CMK (cell line): ENCODE results near the gene CD74.
"Not testable (repeated sequence)": the region's sequence is repeated elsewhere in the genome, so short reads cannot be mapped to it uniquely, and the experiment has no call there.

Source experiments
- DNase-seq: peaks from one replicate; pipeline ENCODE4 v3.0.0-alpha.2; 2010; ENCODE audit warnings: low read depth

CD74 gene

DNA sequence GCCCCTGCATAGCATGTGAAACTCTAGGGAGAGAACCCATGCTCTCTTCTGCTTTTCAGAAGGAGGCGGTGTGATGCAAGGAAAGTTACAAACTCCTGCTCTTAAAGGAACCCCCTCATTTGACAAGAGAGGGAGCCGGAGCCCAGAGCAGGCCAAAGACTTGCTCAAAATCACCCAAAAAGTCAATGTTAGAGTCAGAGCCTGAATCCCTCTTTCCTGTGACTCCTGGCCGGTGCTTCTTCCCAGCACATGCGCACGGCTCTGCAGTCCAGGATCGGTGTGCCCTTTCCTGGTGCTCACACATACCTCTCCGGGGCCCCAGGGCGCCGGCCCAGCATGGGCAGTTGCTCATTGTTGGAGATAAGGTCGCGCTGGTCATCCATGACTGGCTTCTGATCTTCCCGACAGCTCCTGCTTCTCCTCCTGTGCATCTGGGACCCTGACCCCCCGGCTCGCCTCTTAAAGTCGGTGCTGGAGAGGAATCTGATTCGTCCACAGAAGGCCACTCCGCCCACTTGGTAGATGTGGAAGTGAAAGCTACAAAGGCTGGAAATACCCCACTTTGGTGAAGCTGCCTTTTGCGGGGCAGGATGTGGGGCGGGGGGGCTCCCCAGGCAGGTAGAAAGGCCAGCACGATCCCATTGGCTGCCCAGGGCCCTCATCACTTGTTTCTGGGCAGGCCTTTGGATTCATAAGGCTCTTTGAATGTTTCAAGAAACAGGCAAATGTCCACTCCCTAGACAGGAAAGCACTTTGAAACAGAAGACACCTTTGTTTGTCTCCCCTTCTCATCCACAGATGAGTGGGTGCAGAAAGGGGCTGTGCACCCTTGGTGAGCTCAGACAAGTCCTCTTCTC lies at the start of gene CD74:
CD74 (minus strand) TSS at position 592 of the 857 bp plus-strand sequence; CDS start at position 431, 161 bp downstream.
- no peak for DNase-seq

DNA sequence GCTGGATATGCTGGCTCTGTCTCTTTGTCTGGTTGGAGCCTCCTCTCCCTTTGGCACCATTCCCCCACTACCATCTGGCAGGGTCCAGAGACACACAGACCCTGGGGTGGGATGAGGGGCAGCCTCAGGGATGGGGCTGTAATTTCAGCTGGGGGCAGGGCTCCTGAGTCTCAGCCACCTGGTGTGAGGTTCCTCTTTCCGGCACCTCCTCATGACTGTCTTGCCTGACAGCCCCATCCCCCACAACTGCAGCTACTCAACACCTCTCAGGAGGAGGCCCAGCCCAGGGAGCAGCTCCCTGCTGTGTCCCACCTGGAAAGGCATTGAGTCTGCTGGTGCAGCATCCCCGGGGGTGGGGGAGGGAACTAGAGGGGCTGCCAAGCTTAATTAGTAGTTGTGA lies 48.5 kb upstream of the CD74 start:
- no peak for DNase-seq

DNA sequence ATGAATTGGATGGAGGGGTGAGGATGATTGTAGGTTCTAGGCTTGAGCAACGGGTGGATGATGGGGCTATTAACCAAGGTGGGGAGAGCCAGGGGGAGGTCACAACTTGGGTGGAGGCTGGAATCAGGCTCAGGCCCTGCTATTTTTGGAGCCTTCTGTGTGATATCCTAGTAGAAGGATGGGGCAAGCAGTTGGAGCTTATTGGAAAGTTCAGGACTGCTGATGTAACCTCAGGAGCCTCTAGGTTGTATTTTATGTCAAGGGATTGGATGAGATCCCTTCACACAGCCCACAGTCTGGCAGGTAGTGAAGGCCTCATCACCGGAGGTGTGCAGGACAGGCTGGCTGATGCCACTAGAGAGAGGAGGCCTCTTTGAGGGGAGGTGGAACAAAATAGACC lies 48.1 kb upstream of the CD74 start:
- no peak for DNase-seq

DNA sequence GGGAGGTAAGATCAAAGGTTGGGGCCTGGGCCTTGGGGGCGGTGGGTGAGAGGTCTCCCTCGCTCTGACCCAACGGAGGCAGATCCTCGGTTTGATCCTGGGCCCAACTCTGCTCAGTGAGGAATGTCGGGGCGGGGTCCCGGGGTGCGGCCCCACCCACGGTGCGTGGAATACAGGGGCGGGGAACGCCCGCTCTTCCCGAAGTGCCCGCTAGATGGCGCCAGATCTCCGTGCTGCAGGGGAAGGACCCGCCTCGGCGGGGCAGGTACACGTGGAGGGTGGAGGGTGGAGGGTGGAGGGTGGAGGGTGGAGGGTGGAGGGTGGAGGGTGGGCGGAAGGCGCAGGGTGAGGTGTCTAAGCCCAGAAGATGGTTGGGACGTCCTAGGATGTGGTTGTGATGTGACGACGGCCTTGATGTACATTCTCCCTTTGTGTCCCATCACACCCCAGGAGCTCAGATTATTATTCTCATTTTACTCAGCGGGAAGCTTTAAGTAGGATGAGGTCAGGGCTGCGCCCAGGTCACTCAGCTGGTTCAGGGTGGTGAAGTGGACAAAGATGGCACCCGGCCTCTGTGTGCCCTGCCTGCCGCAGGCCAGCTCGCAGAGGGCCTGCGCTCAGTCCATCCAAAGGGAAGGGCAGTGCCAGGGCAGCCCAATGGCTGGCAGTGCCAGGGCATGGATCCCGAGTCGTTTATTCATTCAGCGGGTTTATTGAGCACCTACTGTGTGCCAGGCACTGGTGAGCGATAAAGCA lies 46.3 kb upstream of the CD74 start:
- DNase-seq, result no peak

DNA sequence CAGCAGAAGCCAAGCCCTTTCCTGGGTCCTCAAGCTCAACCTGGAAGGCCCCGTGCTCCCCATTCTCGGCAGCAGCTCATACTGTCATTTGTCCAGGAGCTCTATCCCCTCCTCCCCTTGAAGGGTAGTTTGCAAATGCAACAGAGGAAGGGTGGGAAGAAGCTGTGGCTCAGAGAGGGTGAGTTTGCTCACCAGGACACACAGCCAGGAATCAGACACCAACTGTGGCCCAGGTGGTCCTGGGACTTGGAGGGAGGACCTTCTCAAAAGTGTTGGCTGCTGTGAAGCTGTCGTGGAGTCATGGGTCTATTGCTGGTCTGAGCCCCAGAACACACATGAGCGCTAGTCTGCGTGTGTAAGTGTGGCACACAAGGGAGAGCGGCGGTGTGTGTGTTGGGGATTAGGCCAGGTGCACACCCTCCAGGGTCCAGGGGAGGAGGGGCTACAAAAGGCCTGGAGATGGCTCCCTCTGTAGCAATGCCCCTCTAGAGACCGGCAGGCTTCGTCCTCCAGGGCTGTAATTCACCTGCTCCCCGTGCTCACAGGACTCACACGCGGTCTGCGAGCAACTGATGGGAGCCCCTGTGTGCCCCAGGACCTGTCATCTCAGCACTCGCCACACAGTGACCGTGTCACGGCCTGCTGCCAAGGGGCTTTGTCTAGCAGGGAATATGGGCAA lies 45.0 kb upstream of the CD74 start:
- no peak for DNase-seq

DNA sequence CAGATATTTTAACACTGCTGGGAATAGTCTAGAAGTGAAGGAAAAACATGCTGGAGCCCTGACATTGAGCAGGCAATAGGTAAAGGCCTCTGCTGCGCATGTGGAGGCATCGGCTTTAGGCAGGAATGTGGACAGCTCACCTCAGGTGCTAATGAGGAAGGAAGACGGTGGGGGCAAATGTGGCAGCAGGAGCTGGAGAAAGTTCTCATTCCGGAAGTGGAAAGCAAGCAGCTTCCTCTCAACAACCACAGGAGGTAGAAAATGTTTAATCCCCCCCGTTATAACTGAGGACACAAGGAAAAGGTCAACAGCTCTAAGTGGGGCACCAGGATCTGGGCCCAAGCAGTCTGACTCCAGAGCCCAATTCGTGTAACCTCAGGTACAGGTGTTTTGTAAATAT lies 44.4 kb upstream of the CD74 start:
- DNase-seq, result no peak

DNA sequence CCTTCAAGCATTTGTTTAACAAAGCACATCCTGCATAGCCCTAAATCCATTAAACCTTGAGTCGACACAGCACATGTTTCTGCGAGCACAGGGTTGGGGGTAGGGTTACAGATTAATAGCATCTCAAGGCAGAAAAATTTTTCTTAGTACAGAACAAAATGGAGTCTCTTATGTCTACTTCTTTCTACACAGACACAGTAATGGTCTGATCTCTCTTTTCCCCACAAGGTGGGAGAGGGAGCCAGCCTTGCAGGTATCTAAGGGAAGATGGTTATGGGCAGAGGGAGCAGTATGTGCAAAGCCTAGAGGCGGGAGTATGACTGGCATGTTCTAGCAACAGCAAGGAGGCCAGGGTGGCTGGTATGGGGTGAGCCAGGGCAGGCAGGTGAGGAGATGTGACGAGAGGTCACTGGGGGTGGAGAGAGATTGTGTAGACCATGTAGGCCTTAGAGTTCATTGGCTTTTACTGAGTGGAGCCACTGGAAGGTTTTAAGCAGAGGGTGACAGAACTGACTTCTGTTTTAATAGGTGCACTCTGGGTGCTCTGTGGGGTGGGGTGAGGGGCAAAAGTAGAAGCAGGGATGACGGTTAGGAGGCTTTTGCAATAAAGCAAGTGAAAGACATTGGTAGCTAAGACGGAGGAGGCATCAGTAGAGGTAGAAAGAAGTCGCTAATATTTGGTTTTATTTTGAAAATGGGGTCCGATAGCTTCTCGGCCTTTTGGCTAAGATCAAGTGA lies 42.0 kb upstream of the CD74 start:
- no peak for DNase-seq

DNA sequence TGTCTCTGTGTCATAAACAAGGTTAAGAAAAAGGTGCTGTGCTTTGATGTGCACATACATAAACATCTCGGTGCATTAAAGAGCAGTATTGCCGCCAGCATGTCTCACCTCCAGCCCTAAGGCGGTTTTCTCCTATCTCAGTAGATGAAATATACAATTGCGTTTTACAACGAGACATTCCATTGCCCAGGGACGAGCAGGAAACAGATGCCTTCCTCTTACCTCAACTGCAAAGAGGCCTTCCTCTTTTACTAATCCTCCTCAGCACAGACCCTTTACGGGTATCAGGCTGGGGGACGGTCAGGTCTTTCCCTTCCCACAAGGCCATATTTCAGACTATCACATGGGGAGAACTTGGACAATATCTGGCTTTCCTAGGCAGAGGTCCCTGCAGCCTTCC lies 41.3 kb upstream of the CD74 start:
- not testable (repeated sequence) for DNase-seq

DNA sequence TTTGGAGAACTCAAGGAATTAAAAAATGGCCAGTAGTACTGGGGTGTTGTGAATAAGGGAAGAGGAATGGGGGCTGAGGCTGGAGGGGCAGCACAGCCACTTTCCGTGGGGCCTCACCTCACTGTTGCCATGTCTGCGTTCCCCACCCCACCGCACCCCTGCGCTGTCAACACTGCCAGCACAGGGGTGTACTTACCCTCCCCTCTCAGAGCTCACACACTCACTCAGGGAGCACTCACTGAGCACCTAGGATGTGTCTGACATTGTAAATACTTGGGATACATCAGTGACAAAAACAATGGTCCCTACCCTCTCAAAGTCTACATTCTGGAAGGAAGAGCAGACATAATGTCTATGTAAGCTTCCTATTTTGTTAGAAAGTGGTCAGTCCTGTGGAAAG lies 40.2 kb upstream of the CD74 start:
- no peak for DNase-seq

DNA sequence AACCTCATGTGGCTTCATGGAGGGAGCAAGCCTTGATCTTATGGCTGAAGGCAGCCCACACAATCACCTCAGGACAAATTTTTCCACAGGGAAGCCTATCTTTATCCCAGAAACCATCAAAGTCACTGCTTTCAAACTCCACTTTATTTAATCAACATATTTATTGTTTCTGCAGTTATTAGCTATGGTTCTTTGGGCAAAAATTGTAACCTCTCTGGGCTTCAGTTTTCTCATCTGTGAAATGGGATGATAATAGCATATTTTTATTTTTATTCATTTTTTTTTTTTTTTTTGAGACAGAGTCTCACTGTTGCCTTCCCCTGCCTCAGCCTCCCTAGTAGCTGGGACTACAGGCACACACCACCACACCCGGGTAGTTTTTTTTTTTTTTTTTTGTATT lies 38.9 kb upstream of the CD74 start:
- DNase-seq, result no peak

DNA sequence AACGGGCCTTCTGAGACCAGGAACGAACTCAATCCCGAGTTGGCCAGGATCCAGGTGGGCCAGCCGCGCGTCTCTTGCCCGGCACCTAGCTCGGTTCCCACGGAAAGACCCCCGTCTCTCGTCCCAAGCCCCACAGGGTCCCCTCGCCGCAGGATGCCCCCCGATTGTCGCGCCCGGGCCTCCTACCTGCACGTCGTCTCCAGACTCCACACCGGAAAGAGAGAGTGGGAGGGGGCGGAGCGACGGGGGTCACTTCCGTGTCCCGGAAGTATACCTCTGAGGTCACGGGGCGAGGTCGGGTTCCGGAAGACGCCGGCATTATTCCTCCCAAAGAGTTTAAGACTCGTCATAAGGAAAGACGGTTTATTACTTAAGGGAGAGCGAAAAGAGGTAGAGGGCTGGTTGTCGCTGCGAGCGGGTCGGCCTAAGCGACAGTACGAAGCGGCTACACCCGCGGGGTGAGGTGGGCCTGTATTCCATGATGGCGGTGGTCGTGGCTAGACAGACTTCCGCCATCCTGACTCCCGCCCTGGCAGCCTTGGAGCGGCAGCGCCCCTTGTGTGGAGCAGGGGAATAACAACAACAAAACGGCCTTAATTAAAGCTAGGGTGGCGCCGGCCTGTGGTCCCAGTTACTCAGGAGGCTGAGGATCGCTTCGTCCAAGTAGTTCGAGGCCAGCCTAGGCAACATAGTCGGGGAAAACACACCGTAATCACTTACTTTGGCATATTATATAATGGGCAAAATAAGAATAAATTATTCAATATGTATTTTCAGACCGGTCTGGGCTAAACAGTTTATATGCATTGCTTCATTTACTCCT lies 37.0 kb upstream of the CD74 start, which contains the start of gene RPS14:
RPS14 (minus strand) TSS at position 223 of the 823 bp plus-strand sequence. CDS start 2,006 bp downstream, outside the sequence.
- DNase-seq, result peak; percentile 90

DNA sequence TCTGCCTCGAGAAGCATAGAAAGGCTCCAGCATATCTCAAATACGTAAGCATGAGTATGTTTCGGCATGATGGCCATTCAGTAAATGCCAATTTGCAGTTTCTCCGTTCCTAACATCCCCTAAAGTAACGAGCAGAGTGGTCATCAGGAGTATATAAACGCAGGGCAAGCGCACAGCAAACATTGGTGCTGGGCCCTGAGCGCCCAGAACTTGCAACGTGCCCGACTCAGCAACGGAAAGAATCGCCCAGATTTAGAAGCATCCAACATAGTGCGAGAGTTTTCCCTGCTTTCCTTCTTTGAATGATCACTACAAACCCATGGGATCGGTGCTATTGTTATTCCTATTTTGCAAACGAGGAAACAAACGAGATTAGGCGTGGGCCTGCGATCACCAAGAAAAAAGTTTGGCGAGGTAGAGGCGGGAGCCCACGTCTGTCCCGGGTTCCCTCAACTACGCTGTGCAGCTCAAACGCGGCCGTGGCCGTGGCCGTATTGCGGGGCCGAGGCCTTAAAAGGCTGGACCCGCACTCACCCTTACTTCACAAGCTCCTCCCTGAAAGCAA lies 36.3 kb upstream of the CD74 start:
- no peak for DNase-seq

DNA sequence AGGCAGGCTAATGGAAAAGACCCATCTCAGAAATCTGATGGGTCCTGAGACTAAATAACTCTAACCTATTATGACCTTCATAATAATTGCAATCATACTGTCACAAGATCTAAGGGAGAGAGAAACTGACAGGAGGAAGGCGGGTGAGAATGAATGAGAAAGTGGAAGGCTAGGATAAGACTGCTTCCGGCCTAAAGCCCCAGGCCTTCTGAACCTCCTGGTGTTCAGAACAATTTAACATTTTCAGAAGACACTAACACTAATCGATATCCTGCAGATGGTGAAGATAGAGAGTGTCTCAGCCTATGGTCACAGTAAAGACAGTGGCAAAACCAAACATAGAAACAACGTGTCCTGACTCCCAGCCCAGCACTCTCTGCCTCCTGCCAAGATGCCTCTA lies 35.6 kb upstream of the CD74 start:
- no peak for DNase-seq

DNA sequence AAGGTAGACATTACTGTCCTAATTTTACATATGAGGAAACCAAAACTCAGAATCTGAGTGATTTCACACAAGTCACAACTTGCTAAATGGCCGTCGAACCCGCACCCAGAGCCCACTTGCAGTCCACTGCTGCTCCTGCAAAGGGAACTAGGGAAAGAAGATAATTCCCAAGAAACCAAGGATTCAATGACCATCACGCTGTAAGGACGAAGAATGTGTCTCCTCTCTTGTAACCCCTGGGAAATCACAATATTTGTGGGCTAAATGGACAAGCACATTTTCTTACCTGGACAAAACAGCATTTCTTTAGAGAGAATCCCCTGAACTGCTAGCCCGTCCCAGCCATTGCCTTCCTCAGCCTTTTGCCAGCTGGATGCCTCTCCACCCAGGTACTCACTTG lies 34.5 kb upstream of the CD74 start:
- DNase-seq, result no peak

DNA sequence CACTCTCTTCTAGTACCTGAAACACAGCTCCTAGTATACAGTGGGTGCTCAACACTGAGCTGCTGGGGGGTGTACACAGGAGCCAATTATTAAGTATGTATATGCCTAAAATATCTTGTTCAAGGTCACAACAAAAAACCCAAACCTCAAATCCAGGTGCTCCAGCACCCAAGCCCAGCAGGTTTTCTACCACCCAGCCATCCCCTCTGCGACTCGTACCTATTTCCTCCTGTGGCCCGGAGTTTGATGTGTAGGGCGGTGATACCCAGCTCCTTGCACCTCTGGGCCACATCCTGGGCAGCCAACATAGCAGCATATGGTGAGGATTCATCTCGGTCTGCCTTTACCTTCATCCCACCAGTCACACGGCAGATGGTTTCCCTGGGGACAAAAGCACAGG lies 33.9 kb upstream of the CD74 start:
- no peak for DNase-seq

DNA sequence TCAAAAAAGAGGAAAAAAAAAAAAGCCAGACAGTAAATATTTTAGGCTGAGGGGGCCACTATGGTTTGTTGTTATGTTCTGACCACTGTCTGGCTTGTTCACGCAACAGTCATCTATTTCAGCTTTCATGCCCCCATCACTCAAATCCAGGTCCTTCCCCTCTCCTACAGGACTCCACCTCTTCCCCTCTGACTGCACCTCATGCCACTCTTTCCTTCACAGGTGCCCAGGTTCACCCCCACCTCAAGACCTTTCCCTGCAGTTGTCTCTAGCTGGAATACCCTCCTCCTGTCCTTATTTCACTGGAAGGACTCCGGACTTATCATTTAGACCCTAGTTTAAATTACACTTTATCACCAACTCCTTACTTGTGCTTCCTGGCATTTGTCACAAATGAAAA lies 33.4 kb upstream of the CD74 start:
- DNase-seq, result no peak

DNA sequence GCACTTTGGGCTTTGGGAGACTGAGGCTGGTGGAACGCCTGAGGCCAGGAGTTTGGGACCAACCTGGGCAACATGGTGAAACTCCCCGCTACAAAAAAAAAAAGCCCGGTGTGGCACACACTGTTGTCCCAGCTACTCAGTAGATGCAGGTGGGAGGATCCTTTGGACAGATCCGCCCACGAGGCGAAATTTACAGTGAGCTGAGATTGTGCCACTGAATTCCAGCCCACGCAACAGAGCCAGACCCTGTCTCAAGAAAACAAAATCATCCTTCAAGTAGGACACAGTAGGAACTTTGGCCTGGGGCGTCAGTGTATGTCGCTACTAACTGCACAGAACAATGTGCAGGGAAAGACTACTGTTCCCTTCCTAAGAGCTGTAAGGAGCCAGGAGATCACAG lies 32.1 kb upstream of the CD74 start:
- no peak for DNase-seq

DNA sequence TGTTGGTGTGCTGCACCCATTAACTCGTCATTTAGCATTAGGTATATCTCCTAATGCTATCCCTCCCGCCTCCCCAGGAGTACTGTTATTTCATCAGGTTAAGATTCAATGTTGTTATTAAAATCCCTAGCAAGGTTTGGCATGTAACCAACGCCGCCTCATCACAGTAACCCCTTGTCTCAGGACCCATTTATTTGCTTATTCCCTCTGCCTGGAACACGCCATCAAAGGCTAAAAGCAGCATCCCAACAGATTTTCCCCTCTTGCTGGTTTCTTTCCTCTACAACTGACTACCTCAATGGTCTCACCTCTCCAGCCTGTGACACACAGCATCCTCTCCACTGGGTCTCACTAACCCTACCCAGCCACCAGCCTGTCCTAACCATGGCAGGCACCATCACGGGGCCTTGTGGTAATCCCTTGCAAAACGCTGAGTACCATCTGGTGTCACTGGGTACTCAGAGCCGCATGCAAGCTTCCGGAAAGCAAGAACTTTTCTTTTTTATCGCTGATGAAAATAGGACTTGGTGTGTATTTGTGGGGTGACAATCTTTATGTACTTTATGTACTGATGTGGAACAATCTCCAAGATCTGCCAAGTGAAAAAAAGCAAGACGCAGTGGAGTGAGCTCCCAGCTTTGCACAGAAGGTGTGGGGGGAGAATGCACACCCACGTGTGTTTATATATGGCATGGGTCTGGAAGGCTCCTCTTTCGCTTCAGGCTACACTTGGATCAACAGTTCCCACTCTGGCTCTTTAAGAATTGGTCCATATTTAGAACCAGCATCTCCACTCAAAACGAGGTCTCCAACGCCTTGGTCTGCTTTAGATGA lies 30.7 kb upstream of the CD74 start:
- DNase-seq, result no peak

DNA sequence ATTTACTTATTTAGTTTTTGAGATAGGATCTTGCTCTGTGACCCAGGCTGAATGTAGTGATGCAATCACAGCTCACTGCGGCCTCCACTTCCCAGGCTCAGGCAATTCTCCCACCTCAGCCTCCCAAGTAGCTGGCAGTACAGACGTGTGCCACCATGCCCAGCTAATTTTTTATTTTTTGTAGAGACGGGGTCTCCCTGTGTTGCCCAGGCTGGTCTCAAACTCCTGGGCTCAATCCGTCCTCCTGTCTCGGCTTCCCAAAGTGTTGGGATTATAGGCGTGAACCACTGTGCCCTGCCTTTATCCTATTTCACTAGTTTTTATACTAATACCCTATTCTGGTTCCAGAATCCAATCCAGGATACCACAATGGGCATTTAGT lies 30.0 kb upstream of the CD74 start:
- DNase-seq, result no peak
